ENCODE results near the gene COPA.
"Not testable (repeated sequence)": the region's sequence is repeated elsewhere in the genome, so short reads cannot be mapped to it uniquely, and the experiment has no call there.

The COPA gene

DNA sequence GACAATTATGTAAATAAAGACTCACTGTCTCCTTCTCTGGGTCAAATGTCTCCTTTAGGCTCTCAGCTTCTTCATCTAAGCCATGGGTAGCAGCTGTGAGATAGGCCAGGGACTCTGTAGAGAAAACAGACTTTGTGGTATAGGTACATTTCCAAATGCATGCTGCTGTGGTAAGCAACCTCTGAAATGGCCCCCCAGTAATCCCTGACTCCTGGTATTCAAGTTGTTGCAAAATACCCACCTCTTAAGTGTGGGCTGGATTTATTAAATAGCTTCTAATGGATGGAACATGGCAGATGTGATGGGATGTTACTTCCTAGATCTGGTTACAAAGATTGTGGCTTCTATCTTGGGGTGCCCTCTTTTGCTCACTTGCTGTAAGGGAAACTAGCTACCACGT lies 47.0 kb downstream of the COPA start:
- Histone ChIP-seq H3K27ac (ENCODE audit: low read length) (no peak overlapping the region), H3K4me3 (ENCODE audit: low read length) (no peak overlapping the region), H3K9me3 (ENCODE audit: control insufficient read depth, insufficient read depth, low read length) (no peaks in the 10 kb centered on the region), H3K36me3 (ENCODE audit: control insufficient read depth, insufficient read depth, low read length) (peaks cover 23% of the 10 kb centered on the region; the same call in 1 of the 2 replicates), H3K27me3 (ENCODE audit: control insufficient read depth, insufficient read depth, low read length) (no peaks in the 10 kb centered on the region; the same call in 1 of the 2 replicates), H3K4me1 (ENCODE audit: control insufficient read depth, insufficient read depth, low read length) (no peaks in the 10 kb centered on the region)
- no peak for DNase-seq (ENCODE audit: low read depth, low spot score)
- WGBS (ENCODE audit: insufficient coverage, insufficient read length): no CpG with 5 or more reads among the region's 1 CpG

DNA sequence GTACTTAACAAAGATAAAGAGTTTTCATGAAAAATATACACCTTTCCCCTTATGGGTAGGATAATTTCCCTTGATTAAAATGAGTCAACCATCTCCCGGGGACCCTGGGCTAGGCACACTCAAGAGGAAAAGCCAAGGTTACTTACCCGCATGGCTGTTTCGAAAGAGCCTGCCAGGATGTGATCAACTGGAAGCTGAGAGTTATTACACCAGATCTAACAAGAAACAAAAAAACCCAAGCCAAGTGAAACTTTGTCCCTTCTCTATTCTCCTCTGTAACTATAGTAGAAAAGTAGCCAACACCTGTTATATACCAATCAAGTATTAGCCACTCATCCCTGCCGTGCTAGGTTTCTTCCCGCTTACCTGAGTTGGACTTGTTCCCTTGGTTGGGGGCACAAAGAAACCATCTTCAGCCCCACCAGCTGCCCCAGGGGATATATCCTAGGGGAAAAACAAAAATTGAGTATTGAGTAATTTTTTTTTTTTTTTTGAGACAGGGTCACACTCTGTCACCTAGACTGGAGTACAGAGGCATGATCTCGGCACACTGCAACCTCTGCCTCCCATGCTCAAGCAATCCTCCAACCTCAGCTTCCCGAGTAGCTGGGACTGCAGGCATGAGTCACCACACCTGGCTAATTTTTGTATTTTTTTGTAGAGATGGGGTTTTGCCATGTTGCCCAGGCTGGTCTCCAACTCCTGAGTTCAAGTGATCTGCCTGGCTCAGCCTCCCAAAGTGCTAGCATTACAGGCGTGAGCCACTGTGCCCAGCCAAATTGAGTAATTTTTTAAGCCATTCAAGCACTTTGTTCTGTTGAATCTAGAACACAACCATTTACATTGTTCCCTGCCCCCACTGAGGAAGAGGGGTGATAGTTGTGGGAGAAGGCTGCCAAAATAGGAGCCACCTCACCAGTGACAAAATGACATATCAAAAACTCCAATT lies 49.8 kb downstream of the COPA start:
- DNase-seq (ENCODE audit: low read depth, low spot score): no peak
- Histone ChIP-seq H3K4me1 (ENCODE audit: control insufficient read depth, insufficient read depth, low read length) (no peaks in the 10 kb centered on the region), H3K36me3 (ENCODE audit: control insufficient read depth, insufficient read depth, low read length) (peaks cover 31% of the 10 kb centered on the region; the same call in 1 of the 2 replicates), H3K27ac (ENCODE audit: low read length) (no peak overlapping the region), H3K4me3 (ENCODE audit: low read length) (no peak overlapping the region), H3K27me3 (ENCODE audit: control insufficient read depth, insufficient read depth, low read length) (no peaks in the 10 kb centered on the region; the same call in 1 of the 2 replicates), H3K9me3 (ENCODE audit: control insufficient read depth, insufficient read depth, low read length) (no peaks in the 10 kb centered on the region)
- WGBS (ENCODE audit: insufficient coverage, insufficient read length): no CpG with 5 or more reads among the region's 8 CpGs

DNA sequence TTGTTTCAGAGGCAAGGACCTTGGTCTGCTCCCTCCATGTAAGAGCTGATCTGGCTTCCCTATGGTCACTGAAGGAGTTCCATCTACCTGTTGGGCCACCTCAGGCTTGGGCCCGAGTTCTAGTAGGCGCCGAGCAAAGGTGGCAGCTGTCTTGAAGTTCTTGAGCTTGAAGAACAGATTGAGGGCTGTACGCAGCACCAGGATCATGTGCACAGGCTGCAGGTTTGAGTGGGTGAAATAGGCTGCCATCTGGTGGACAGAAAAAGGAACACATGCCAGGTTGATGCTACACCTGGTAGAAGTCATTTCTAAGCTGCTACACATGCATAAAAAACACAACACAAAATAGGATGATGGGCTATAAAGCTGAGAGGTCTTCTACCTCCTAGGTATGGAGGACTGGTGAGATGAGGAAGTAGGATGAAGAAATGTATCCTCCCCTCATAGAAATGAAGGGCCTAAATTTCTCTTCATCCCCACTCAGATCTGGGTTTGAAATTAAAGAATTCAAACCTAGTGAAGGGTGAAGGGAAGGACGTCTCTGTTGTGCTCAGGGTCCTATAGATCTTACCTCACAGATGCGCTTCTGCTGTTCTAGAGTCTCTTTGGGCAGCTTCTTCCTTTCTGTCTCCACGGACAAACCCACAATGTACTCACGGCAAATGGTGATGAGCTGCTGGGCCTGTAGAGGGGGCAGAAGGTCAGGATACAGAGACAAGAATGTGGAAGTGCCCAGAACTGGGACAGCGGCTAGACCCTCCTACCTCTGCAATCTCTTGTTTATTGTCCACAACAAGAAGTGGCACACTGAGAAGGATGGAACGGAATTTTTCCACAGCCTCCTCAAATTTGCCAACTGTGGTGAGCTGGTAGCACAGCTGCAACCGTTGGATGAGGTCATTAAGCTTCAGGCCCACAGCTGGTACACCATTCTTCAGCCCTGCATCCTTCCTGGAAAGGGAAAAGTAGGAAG lies 51.5 kb downstream of the COPA start:
- H3K27ac ChIP-seq (ENCODE audit: low read length): no peak overlapping the region
- DNase-seq (ENCODE audit: low read depth, low spot score): peak; percentile 29
- H3K36me3 ChIP-seq (ENCODE audit: control insufficient read depth, insufficient read depth, low read length): peaks cover 28% of the 10 kb centered on the region; the same call in 1 of the 2 replicates
- WGBS (ENCODE audit: insufficient coverage, insufficient read length): no CpG with 5 or more reads among the region's 11 CpGs
- H3K4me1 ChIP-seq (ENCODE audit: control insufficient read depth, insufficient read depth, low read length): no peaks in the 10 kb centered on the region
- no peak overlapping the region for H3K4me3 ChIP-seq (ENCODE audit: low read length)
- H3K9me3 ChIP-seq (ENCODE audit: control insufficient read depth, insufficient read depth, low read length): no peaks in the 10 kb centered on the region
- no peaks in the 10 kb centered on the region for H3K27me3 ChIP-seq (ENCODE audit: control insufficient read depth, insufficient read depth, low read length)

DNA sequence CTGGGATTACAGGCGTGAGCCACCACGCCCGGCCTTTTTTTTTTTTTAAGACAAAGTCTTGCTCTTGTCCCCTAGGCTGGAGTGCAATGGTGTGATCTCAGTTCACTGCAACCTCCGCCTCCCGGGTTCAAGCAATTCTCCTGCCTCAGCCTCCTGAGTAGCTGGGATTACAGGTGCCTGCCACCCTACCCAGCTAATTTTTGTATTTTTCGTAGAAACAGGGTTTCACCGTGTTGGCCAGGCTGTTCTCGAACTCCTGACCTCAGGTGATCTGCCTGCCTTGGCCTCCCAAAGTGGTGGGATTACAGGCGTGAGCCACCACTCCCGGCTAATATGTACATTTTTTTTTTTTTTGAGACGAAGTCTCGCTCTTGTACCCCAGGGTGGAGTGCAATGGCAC lies 55.3 kb downstream of the COPA start:
- H3K4me3 ChIP-seq (ENCODE audit: low read length); H3K27ac ChIP-seq (ENCODE audit: low read length); H3K4me1 ChIP-seq (ENCODE audit: control insufficient read depth, insufficient read depth, low read length); DNase-seq (ENCODE audit: low read depth, low spot score); H3K27me3 ChIP-seq (ENCODE audit: control insufficient read depth, insufficient read depth, low read length); H3K9me3 ChIP-seq (ENCODE audit: control insufficient read depth, insufficient read depth, low read length): not testable (repeated sequence)
- WGBS (ENCODE audit: insufficient coverage, insufficient read length): no CpG with 5 or more reads among the region's 12 CpGs
- H3K36me3 ChIP-seq (ENCODE audit: control insufficient read depth, insufficient read depth, low read length): peaks cover 20% of the 10 kb centered on the region; the same call in 1 of the 2 replicates

DNA sequence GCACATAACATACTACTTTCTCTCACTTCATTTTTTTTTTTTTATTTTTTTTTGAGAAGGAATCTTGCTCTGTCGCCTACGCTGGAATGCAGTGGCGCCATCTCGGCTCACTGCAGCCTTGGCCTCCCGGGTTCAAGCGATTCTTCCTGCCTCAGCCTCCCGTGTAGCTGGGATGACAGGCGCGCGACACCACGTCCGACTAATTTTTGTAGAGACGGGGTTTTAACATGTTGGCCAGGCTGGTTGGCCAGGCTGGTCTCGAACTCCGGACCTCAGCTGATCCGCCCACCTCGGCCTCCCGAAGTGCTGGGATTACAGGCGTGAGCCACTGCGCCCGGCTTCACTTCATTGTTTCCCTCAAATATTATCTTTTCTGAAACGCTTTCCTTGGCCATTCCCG lies 57.5 kb downstream of the COPA start:
- H3K27ac ChIP-seq (ENCODE audit: low read length): no peak overlapping the region
- peaks cover 9% of the 10 kb centered on the region; the same call in 1 of the 2 replicates for H3K36me3 ChIP-seq (ENCODE audit: control insufficient read depth, insufficient read depth, low read length)
- no peaks in the 10 kb centered on the region for H3K4me1 ChIP-seq (ENCODE audit: control insufficient read depth, insufficient read depth, low read length)
- H3K9me3 ChIP-seq (ENCODE audit: control insufficient read depth, insufficient read depth, low read length): no peaks in the 10 kb centered on the region
- no peak overlapping the region for H3K4me3 ChIP-seq (ENCODE audit: low read length)
- WGBS (ENCODE audit: insufficient coverage, insufficient read length): no CpG with 5 or more reads among the region's 23 CpGs
- no peak for DNase-seq (ENCODE audit: low read depth, low spot score)
- no peaks in the 10 kb centered on the region for H3K27me3 ChIP-seq (ENCODE audit: control insufficient read depth, insufficient read depth, low read length)

DNA sequence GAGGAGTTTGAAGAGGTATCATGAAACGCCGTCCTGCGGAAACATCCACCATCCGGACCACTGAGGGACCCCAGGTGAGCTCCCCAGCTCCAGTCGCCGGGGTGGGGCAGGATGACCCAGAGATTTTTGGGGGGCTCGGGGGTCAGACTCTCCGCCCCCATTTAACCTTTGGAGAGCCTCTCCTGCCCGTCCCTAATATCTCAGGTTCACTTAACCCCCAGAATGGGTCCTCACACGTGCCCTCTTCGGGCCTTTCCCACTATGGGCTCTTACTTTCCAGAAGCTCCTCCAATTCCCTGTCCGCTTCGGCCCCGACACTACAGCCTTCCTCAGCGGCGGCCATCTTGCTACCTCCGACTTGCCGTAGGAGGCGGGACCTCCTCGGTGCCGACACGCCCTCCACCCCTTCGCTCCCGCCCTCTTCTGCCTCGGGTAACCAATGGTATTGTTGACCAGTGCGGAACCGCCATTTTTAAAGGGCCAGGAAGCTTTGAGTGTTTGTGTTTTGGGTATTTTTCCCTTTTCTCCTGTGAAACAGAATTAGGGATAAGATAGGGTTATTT lies 58.2 kb downstream of the COPA start, which contains the start of gene PEX19:
Gene PEX19, minus strand, starts transcription at position 352 of the 563 bp plus-strand sequence. Its CDS starts 9 bp downstream, at position 343.
- DNase-seq (ENCODE audit: low read depth, low spot score): peak; percentile 84
- no peaks in the 10 kb centered on the region for H3K4me1 ChIP-seq (ENCODE audit: control insufficient read depth, insufficient read depth, low read length)
- H3K27me3 ChIP-seq (ENCODE audit: control insufficient read depth, insufficient read depth, low read length): no peaks in the 10 kb centered on the region
- WGBS (ENCODE audit: insufficient coverage, insufficient read length): no CpG with 5 or more reads among the region's 27 CpGs
- H3K27ac ChIP-seq (ENCODE audit: low read length): no peak within 1 kb of the TSS
- peak within 1 kb of the TSS; percentile 92 for H3K4me3 ChIP-seq (ENCODE audit: low read length)
- H3K36me3 ChIP-seq (ENCODE audit: control insufficient read depth, insufficient read depth, low read length): peaks cover 4% of the 10 kb centered on the region; the same call in 1 of the 2 replicates
- no peaks in the 10 kb centered on the region for H3K9me3 ChIP-seq (ENCODE audit: control insufficient read depth, insufficient read depth, low read length)

DNA sequence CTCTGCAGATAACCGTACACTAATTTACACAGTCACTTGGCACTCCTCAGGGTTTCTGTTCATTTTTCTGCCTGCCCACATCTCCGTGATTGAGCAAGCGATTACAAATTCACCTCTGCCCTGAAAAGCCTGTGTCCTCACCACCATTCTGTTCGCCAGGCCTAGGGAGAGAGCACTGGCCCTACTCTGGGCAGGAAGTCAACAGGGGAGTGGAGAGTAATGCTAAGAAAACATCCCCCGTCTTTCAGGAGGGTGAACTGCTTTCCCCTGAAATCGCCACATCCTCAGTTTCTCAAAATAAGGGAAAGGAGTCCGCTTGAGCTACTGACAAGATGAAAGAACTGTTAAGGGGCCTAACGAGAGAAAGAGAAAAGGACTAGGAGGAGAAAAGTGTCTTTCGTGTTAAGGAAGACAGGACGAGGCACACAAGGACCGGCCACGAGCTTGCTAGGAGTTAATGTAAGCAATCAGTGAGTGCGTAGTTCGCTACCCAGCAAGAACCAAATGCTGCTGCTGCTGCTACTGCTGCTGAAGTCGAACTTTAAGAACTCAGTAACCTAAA lies 58.7 kb downstream of the COPA start:
- Histone ChIP-seq H3K4me3 (ENCODE audit: low read length) (peak overlapping the region; percentile 92), H3K27ac (ENCODE audit: low read length) (no peak overlapping the region), H3K27me3 (ENCODE audit: control insufficient read depth, insufficient read depth, low read length) (no peaks in the 10 kb centered on the region), H3K36me3 (ENCODE audit: control insufficient read depth, insufficient read depth, low read length) (peaks cover 8% of the 10 kb centered on the region; the same call in 1 of the 2 replicates), H3K4me1 (ENCODE audit: control insufficient read depth, insufficient read depth, low read length) (no peaks in the 10 kb centered on the region), H3K9me3 (ENCODE audit: control insufficient read depth, insufficient read depth, low read length) (no peaks in the 10 kb centered on the region)
- no CpG with 5 or more reads among the region's 15 CpGs for WGBS (ENCODE audit: insufficient coverage, insufficient read length)
- no peak for DNase-seq (ENCODE audit: low read depth, low spot score)

DNA sequence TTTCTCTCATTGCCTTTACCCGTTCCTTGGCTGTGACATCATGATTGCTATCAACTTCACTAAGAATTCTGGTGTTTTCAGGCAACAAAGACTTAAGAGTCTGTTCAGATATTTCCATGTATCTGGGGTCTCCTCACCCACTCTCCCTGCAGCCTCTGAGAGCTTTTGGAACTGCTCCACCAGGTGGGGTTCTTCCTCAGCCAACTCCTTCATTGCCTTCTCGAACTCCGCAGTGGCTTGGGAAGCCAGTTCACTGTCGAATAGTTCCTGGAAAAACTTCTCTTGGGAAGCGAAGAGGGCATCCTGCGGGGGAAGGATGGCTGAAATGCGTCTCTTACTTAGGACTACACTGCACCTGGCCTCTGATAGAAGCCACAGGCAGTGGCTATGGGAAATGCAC lies 60.2 kb downstream of the COPA start:
- Histone ChIP-seq H3K27ac (ENCODE audit: low read length) (no peak overlapping the region), H3K4me3 (ENCODE audit: low read length) (no peak overlapping the region), H3K36me3 (ENCODE audit: control insufficient read depth, insufficient read depth, low read length) (peaks cover 12% of the 10 kb centered on the region; the same call in 1 of the 2 replicates), H3K9me3 (ENCODE audit: control insufficient read depth, insufficient read depth, low read length) (no peaks in the 10 kb centered on the region), H3K27me3 (ENCODE audit: control insufficient read depth, insufficient read depth, low read length) (no peaks in the 10 kb centered on the region), H3K4me1 (ENCODE audit: control insufficient read depth, insufficient read depth, low read length) (no peaks in the 10 kb centered on the region)
- WGBS (ENCODE audit: insufficient coverage, insufficient read length): no CpG with 5 or more reads among the region's 7 CpGs
- no peak for DNase-seq (ENCODE audit: low read depth, low spot score)

DNA sequence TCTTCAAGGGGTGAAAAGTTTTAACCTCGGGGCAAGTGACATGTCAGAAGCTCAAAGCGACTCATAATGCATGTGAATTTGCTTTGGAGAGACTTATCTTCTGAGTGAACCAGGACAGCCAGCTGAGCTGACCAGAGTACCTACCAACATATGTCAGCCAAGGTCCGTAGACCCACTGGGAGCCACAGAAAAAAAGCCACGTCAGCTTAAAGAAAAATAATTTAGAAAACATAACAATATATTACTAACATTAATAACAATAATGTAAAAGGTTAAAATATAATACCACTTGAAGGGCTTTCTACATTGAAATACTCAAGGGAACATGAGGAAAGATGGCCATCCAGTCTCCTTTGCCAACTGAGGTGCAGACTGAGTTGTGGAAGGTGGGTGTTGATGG lies 65.1 kb downstream of the COPA start:
- no peak overlapping the region for H3K4me3 ChIP-seq (ENCODE audit: low read length)
- H3K36me3 ChIP-seq (ENCODE audit: control insufficient read depth, insufficient read depth, low read length): peaks cover 12% of the 10 kb centered on the region; the same call in 1 of the 2 replicates

More for the DNA sequence above, 65.1 kb downstream of the COPA start:
- Histone ChIP-seq H3K27me3 (ENCODE audit: control insufficient read depth, insufficient read depth, low read length) (no peaks in the 10 kb centered on the region), H3K4me1 (ENCODE audit: control insufficient read depth, insufficient read depth, low read length) (no peaks in the 10 kb centered on the region), H3K9me3 (ENCODE audit: control insufficient read depth, insufficient read depth, low read length) (no peaks in the 10 kb centered on the region), H3K27ac (ENCODE audit: low read length) (no peak overlapping the region)
- WGBS (ENCODE audit: insufficient coverage, insufficient read length): no CpG with 5 or more reads among the region's 4 CpGs
- DNase-seq (ENCODE audit: low read depth, low spot score): no peak

Measured in iPS DF 6.9 (cell line).